B cell (primary cell): ENCODE results near the gene RNF11. TPM values are rescaled to one million over a fixed set of nuclear protein-coding genes. Genes with fewer than 3 reads are reported as not detected.

Experiments
- ATAC-seq: fragments of 200-7000 bp; cut with Tn5 transposase; one replicate; pipeline ENCODE4 v1.10.0; 2021; ENCODE audit warnings: low read depth, mild to moderate bottlenecking, moderate number of reproducible peaks, moderate library complexity
- CTCF ChIA-PET: fragments of 350-600 bp; sonication (Branson Sonifier 250); formaldehyde crosslinking; loops from one replicate; lab custom pipeline; 2021; ENCODE audit warnings: antibody characterized with exemption, inconsistent platforms; lab: Charles Lee
- POLR2A ChIA-PET: fragments of 350-600 bp; sonication (Branson Sonifier 250); formaldehyde crosslinking; loops from one replicate; lab custom pipeline; 2021; ENCODE audit warnings: antibody characterized with exemption; lab: Charles Lee
- DNase-seq: peaks from one replicate; pipeline ENCODE4 v3.0.0; 2013
- H2AFZ ChIP-seq: 2 replicates; pipeline ENCODE4 v1.6.1; 2012; ENCODE audit warnings: mild to moderate bottlenecking, low read depth, low read length; ENCODE audit not compliant: insufficient read depth, poor library complexity, severe bottlenecking
- H3K27ac ChIP-seq, 2 donors: 1 replicate in 1 of 2; 2 replicates in 1 of 2; pipeline ENCODE4 v1.5.1; 2012 to 2013; ENCODE audit warnings: low read length in 2 of 2, mild to moderate bottlenecking in 2 of 2, moderate library complexity in 1 of 2
- H3K27me3 ChIP-seq, 4 experiments: fragments of 200-600 bp in 1 of 4; sonication (generic) in 1 of 4; replicated peaks in 1 of 4; 1 replicate in 2 of 4; 2 replicates in 2 of 4; pipeline versions ENCODE4 v1.6.1 to v1.7.0; 2013 to 2016; ENCODE audit warnings: low read length in 3 of 4, mild to moderate bottlenecking in 2 of 4, mixed read lengths in 1 of 4, moderate library complexity in 1 of 4; ENCODE audit not compliant: insufficient read depth in 4 of 4, control insufficient read depth in 3 of 4; ENCODE audit errors: control extremely low read depth in 1 of 4
- H3K36me3 ChIP-seq, 2 experiments: replicated peaks in 1 of 2; 1 replicate in 1 of 2; 2 replicates in 1 of 2; pipeline versions ENCODE4 v1.6.1 to v1.7.1; 2013; ENCODE audit warnings: low read length in 1 of 2; ENCODE audit not compliant: insufficient read depth in 2 of 2, control insufficient read depth in 1 of 2; ENCODE audit errors: control extremely low read depth in 1 of 2, extremely low read depth in 1 of 2
- H3K4me1 ChIP-seq, 2 donors: fragments of 200-600 bp in 1 of 2; sonication (generic) in 1 of 2; 1 replicate in 1 of 2; 2 replicates in 1 of 2; pipeline versions ENCODE4 v1.5.1 to v1.6.1; 2013 to 2017; ENCODE audit warnings: low read length in 2 of 2; ENCODE audit not compliant: control insufficient read depth in 2 of 2, insufficient read depth in 2 of 2
- H3K4me2 ChIP-seq: replicated peaks from 2 replicates; pipeline ENCODE3; 2012; ENCODE audit warnings: mild to moderate bottlenecking, low read depth, low read length; ENCODE audit not compliant: poor library complexity, severe bottlenecking
- H3K4me3 ChIP-seq, 5 experiments: fragments of 200-600 bp in 1 of 5; sonication (generic) in 1 of 5; 1 replicate in 3 of 5; 2 replicates in 2 of 5; pipeline versions ENCODE4 v1.5.1 to v1.7.0; 2011 to 2016; ENCODE audit warnings: low read length in 4 of 5, mild to moderate bottlenecking in 4 of 5, low read depth in 2 of 5, control low read depth in 1 of 5, moderate library complexity in 1 of 5; ENCODE audit not compliant: insufficient read depth in 1 of 5; ENCODE audit errors: control extremely low read depth in 1 of 5, extremely low read depth in 1 of 5
- H3K79me2 ChIP-seq: fragments of 200-600 bp; sonication (generic); one replicate; pipeline ENCODE4 v1.6.0; 2016; ENCODE audit warnings: low read length; ENCODE audit not compliant: control insufficient read depth, insufficient read depth
- H3K9ac ChIP-seq: fragments of 200-600 bp; sonication (generic); 2 replicates; pipeline ENCODE4 v1.6.1; 2017; ENCODE audit warnings: mild to moderate bottlenecking, low read length, moderate library complexity
- H3K9me3 ChIP-seq, 3 donors: one replicate each; pipeline versions ENCODE4 v1.6.1 to v1.7.1; 2013; ENCODE audit warnings: low read length in 2 of 3; ENCODE audit not compliant: control insufficient read depth in 2 of 3, insufficient read depth in 1 of 3; ENCODE audit errors: control extremely low read depth in 1 of 3
- H4K20me1 ChIP-seq: 2 replicates; pipeline ENCODE4 v1.6.0; 2012; ENCODE audit warnings: mild to moderate bottlenecking, low read length; ENCODE audit not compliant: insufficient read depth, control insufficient read depth, poor library complexity, severe bottlenecking
- H3K27ac Mint-ChIP-seq: one replicate; pipeline ENCODE4 v1.8.0; 2021; ENCODE audit warnings: mixed read lengths
- H3K27me3 Mint-ChIP-seq: one replicate; pipeline ENCODE4 v1.8.0; 2021; ENCODE audit warnings: mixed read lengths
- H3K4me1 Mint-ChIP-seq: one replicate; pipeline ENCODE4 v1.8.0; 2021; ENCODE audit warnings: mixed read lengths
- H3K4me3 Mint-ChIP-seq: one replicate; pipeline ENCODE4 v1.8.0; 2021; ENCODE audit warnings: mixed read lengths
- H3K9me3 Mint-ChIP-seq: one replicate; pipeline ENCODE4 v1.8.0; 2022; ENCODE audit warnings: mixed read lengths; ENCODE audit not compliant: insufficient read depth
- CTCF ChIP-seq: fragments of 200-600 bp; IDR thresholded peaks from one replicate; pipeline ENCODE4 v1.8.0; 2022; ENCODE audit warnings: antibody characterized with exemption, mild to moderate bottlenecking
- EZH2 ChIP-seq: IDR thresholded peaks from 2 replicates; pipeline ENCODE4 v1.6.1; 2012; ENCODE audit warnings: borderline replicate concordance, low read depth, mild to moderate bottlenecking, moderate library complexity, low read length; ENCODE audit not compliant: insufficient read depth, poor library complexity, severe bottlenecking
- WGBS: methylation state at CpG from one replicate; pipeline ENCODE4 v1.1.5; 2013; ENCODE audit warnings: missing lambda C conversion rate; ENCODE audit not compliant: insufficient coverage; 5-methylcytosine and 5-hydroxymethylcytosine counted together
- intact Hi-C: fragments of 100-400 bp; cut with micrococcal nuclease; formaldehyde crosslinking; loops from one replicate; pipeline ENCODE4 v1.10.0; 2022
- polyA plus RNA-seq: library from polyadenylated mRNA; depleted of rRNA; stranded (reverse); fragments of >200 nt; gene quantifications from 2 replicates; pipeline ENCODE4 v1.2.3, GENCODE V29; 2012
- total RNA-seq, 2 donors: library from RNA; stranded (reverse); fragments of 120-200 nt in 1 of 2; gene quantifications; 1 replicate in 1 of 2; 2 replicates in 1 of 2; pipeline versions ENCODE4 v1.2.3 to v1.2.4, GENCODE V29; 2013 to 2022

Gene RNF11
- total and polyA plus RNA-seq, 2 donors (not counting 1 experiment from before 2014, with no cell fraction given) = 10.0 to 20.6 TPM

DNA sequence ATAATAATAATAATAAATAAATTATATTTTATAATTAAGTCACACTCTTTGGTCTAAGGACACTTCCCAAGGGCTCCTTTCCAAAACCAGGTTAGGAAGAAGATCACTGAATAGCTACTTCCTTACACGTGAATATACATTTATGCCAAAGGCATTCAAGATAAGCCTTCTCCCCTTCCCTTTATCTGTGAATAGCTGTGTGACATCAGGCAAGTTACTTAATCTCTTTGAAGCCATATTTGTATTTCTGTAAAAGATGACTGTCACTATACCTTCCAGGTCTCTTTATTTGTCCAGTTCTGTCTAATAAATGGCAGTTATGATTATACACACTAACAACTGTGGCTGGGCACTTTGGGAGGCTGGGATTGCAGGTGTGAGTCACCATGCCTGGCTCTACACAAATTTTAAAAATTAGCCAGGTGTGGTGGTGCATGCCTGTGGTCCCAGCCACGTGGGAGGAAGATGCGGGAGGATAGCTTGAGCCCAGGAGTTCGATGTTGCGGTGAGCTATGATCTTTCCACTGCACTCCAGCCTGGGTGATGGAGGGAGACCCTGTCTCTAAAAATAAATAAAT, 5.5 kb upstream of the RNF11 start:
- Mint-ChIP-seq H3K27me3 (peaks cover 27% of the 10 kb centered on the region), H3K4me1 (peaks cover 15% of the 10 kb centered on the region), H3K27ac (no peak overlapping the region), H3K9me3 (no peaks in the 10 kb centered on the region), H3K4me3 (no peak overlapping the region)
- no peak for DNase-seq
- no CpG with 5 or more reads among the region's 5 CpGs for WGBS
- TF ChIP-seq EZH2 = no peak
- TF ChIP-seq CTCF = no peak
- peaks cover 13% of the 10 kb centered on the region for H4K20me1 ChIP-seq
- ATAC-seq = no peak
- CTCF ChIA-PET = no interaction called here
- H3K79me2 ChIP-seq = peaks cover 3% of the 10 kb centered on the region
- intact Hi-C loops = loop anchor here (10.0 kb wide), 2 partner anchors 644 to 1474 kb away; partner anchors contain the start of gene NRDC
- no peak overlapping the region for H2AFZ ChIP-seq
- peaks cover 15 to 21% of the 10 kb centered on the region in 2 donors for H3K4me1 ChIP-seq
- H3K27ac ChIP-seq = no peak overlapping the region
- no peak overlapping the region for H3K9ac ChIP-seq
- no peaks in the 10 kb centered on the region for H3K9me3 ChIP-seq
- no peaks in the 10 kb centered on the region for H3K36me3 ChIP-seq
- POLR2A ChIA-PET = no interaction called here
- H3K4me3 ChIP-seq = no peak overlapping the region
- H3K4me2 ChIP-seq = no peak overlapping the region
- peaks cover 0 to 14% (median 5%) of the 10 kb centered on the region in 4 experiments for H3K27me3 ChIP-seq

DNA sequence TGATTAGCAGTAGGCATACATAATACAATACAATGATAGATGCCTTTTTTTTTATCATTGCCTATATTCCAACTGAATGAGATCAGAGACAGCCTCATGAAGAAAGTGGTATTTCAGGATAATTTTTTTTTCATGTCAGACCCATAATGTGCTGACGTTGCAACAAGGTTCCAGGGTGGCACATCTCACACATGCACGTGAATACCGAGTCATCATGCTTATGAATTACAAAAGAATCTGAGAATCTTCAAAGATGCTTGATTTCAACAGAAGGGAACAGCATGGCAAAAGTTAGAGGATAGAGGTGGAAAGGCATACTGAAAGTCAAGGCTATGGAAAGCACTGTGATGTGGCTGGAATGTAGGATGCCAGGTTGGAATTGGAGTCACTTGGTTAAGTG, 5.0 kb upstream of the RNF11 start:
- Histone ChIP-seq H3K79me2 (peaks cover 7% of the 10 kb centered on the region), H3K4me2 (no peak overlapping the region), H3K9me3 (no peaks in the 10 kb centered on the region), H3K27me3 (peaks cover 0 to 14% (median 1%) of the 10 kb centered on the region in 4 experiments), H3K9ac (no peak overlapping the region), H3K27ac (no peak overlapping the region), H3K4me3 (no peak overlapping the region), H2AFZ (no peak overlapping the region), H4K20me1 (peaks cover 16% of the 10 kb centered on the region), H3K4me1 (peaks cover 18 to 24% of the 10 kb centered on the region in 2 donors), H3K36me3 (no peaks in the 10 kb centered on the region)
- POLR2A ChIA-PET = no interaction called here
- H3K27me3 Mint-ChIP-seq = peaks cover 27% of the 10 kb centered on the region
- CTCF ChIA-PET = no interaction called here
- whole genome bisulfite sequencing = 85% methylated on average over 3 of the region's 3 CpGs
- H3K9me3 Mint-ChIP-seq = no peaks in the 10 kb centered on the region
- intact Hi-C loops = loop anchor here (10.0 kb wide), 2 partner anchors 644 to 1474 kb away; partner anchors contain the start of gene NRDC
- peaks cover 19% of the 10 kb centered on the region for H3K4me1 Mint-ChIP-seq
- DNase-seq (no peak), ATAC-seq (no peak)
- no peak overlapping the region for H3K27ac Mint-ChIP-seq
- TF ChIP-seq EZH2 = no peak
- no peak for TF ChIP-seq CTCF
- no peak overlapping the region for H3K4me3 Mint-ChIP-seq
